ENCODE results near the gene PIEZO1. TPM values are rescaled to one million over a fixed set of nuclear protein-coding genes. Genes with fewer than 3 reads are reported as not detected.

PIEZO1 gene
- total and polyA plus RNA-seq, 2 donors (not counting 3 experiments of a cell fraction or from before 2014, with no cell fraction given) = 298 to 322 TPM

DNA sequence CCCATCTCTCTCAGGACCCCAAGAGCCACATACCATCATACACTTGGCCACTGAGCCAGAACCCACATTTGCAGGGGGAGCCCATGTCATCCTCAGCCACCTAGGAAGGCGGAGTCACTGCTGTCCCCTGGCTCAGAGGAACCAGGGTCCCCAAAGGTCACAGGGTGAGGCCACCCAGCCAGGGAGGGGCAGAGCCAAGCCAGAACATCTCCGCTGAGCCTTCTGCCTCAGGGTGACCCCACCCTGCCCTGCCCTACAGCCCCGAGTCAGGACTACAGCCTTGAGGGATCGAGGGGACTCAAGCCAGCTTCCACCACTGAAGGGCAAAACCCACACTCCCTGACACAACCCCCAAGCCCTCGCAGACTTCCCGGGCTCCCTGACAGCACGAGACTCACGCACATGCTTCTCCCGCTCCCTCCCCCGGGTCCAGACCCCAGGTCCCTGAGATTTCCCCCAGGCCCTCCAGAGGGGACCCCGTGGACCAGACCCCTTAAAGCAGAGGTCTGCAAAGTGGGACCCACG is 17.4 kb downstream of the PIEZO1 start:
- no peak for FAIRE-seq
- DNase-seq (ENCODE audit: low read depth, low spot score) = no peak
- peaks cover 41% of the 10 kb centered on the region for H3K4me1 ChIP-seq (ENCODE audit: control insufficient read depth, extremely low read depth, insufficient read depth, low read length)
- TF ChIP-seq POLR2AphosphoS5 (IDR thresholded peaks at IDR 0.05; ENCODE audit: insufficient read depth, low read depth, low read length) (no peak), CTCF (IDR thresholded peaks at IDR 0.05; ENCODE audit: extremely low read depth in 1 of 2, insufficient read depth in 1 of 2, low read depth in 1 of 2, low read length in 2 of 2) (no peak), EZH2 (IDR thresholded peaks at IDR 0.05; ENCODE audit: borderline replicate concordance, low read depth, low read length, severe bottlenecking) (no peak), FOS (IDR thresholded peaks at IDR 0.05; ENCODE audit: borderline replicate concordance, insufficient read depth, low read length) (no peak), MYC (IDR thresholded peaks at IDR 0.05; ENCODE audit: low read depth, low read length) (no peak), JUN (IDR thresholded peaks at IDR 0.05; ENCODE audit: borderline replicate concordance, insufficient read depth, insufficient read length, low read depth) (no peak), GATA2 (IDR thresholded peaks at IDR 0.05; ENCODE audit: insufficient read depth, insufficient read length, low read depth, low read length) (no peak), POLR2A (IDR thresholded peaks at IDR 0.05; ENCODE audit: low read depth, low read length) (no peak)
- TF ChIP-seq, protein P1, sequence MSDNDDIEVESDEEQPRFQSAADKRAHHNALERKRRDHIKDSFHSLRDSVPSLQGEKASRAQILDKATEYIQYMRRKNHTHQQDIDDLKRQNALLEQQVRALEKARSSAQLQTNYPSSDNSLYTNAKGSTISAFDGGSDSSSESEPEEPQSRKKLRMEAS (IDR thresholded peaks at IDR 0.05; ENCODE audit: insufficient read depth, insufficient read length) = no peak
- no peak overlapping the region for H3K4me2 ChIP-seq (ENCODE audit: insufficient read depth, low read length)
- peaks cover 93% of the 10 kb centered on the region for H3K79me2 ChIP-seq (ENCODE audit: control insufficient read depth, insufficient read depth, low read length)
- H3K27me3 ChIP-seq (ENCODE audit: control insufficient read depth in 2 of 2, insufficient read depth in 2 of 2, low read length in 2 of 2) = no peaks in the 10 kb centered on the region
- H3K9me1 ChIP-seq (replicated peaks; ENCODE audit: control insufficient read depth, extremely low read depth, insufficient read depth, low read length) = no peaks in the 10 kb centered on the region
- no peak overlapping the region for H3K4me3 ChIP-seq (replicated peaks in 1 of 3; ENCODE audit: insufficient read depth in 1 of 3, low read depth in 1 of 3, low read length in 3 of 3)
- no peak overlapping the region for H2AFZ ChIP-seq (ENCODE audit: low read depth, low read length)
- no peaks in the 10 kb centered on the region for H3K9me3 ChIP-seq (replicated peaks; ENCODE audit: control insufficient read depth, insufficient read depth, low read length)
- H3K27ac ChIP-seq (ENCODE audit: insufficient read depth, low read depth, low read length) = peak overlapping the region; percentile 24
- H3K9ac ChIP-seq (replicated peaks; ENCODE audit: extremely low read depth, insufficient read depth, low read length) = no peak overlapping the region
- ChIA-PET POLR2A (interaction anchor here (0.6 to 1.4 kb wide), 2 partner anchors 18 to 677 kb away, joined by 4 to 7 read pairs; partner anchors contain the start of gene PIEZO1), CTCF (interaction anchor here (0.6 to 6.4 kb wide), 7 partner anchors 12 to 31 kb away, joined by 3 to 35 read pairs (median 4); partner anchors contain the start of gene PIEZO1)
- dilution Hi-C loops (cut with MboI; ENCODE audit: extremely low pct_ligation_motif_present, low sequenced_read_pairs) = no loop called here
- no TSS peak for BruUV-seq (replicated peaks)
- no peaks in the 10 kb centered on the region for H4K20me1 ChIP-seq (replicated peaks; ENCODE audit: control insufficient read depth, extremely low read depth, insufficient read depth, low read length)
- intact Hi-C loops (cut with micrococcal nuclease) = no loop called here
- peaks cover 0 to 9% of the 10 kb centered on the region in 2 experiments for H3K36me3 ChIP-seq (ENCODE audit: control insufficient read depth in 2 of 2, extremely low read depth in 1 of 2, insufficient read depth in 2 of 2, low read length in 2 of 2)
